K562 (cell line): ENCODE results near the gene PRKX. TPM values are rescaled to one million over a fixed set of nuclear protein-coding genes. Genes with fewer than 3 reads are reported as not detected.

Experiments
- ATAC-seq: fragments of 200-7000 bp; cut with Tn5 transposase; 3 replicates; pipeline ENCODE4 v1.9.1; 2020; ENCODE audit warnings: moderate library complexity
- BruUV-seq: library from RNA; stranded (reverse); fragments of 400-500 nt; replicated peaks from 2 replicates; lab custom pipeline; 2021; lab: Mats Ljungman, UMichigan
- CTCF ChIA-PET: fragments of 300-600 bp; formaldehyde crosslinking; extraction: SDS; loops from one replicate; lab custom pipeline; 2021; ENCODE audit warnings: low intra/inter-chr PET ratio; lab: Yijun Ruan, JAX
- POLR2A ChIA-PET: fragments of 300-600, 350-650 bp; sonication (Branson Sonifier 250); formaldehyde crosslinking; extraction: SDS; loops from one replicate; lab custom pipeline; 2021; ENCODE audit warnings: antibody characterized with exemption, inconsistent platforms; lab: Yijun Ruan, JAX
- DNase-seq, 4 experiments: peaks; one replicate each; pipeline versions ENCODE4 v3.0.0 to v3.0.0-alpha.2; 2011 to 2018; ENCODE audit warnings: low spot score in 3 of 4, mixed read lengths in 3 of 4; ENCODE audit errors: extremely low read depth in 1 of 4
- FAIRE-seq: peaks from 2 replicates; lab custom pipeline; 2011; peaks lifted over from hg19 to GRCh38; lab: Jason Lieb, UNC
- H2AFZ ChIP-seq: 2 replicates; pipeline ENCODE4 v1.6.0; 2011; ENCODE audit warnings: low read depth, low read length, control low read depth, inconsistent platforms
- H3K27ac ChIP-seq: fragments of 200-600 bp; 3 replicates; pipeline ENCODE4 v1.8.0; 2011; ENCODE audit warnings: low read depth, mild to moderate bottlenecking, control low read depth, inconsistent platforms, low read length, moderate library complexity, mixed read lengths; ENCODE audit errors: extremely low read depth
- H3K27me3 ChIP-seq, 2 experiments: fragments of 300-600 bp in 1 of 2; 2 replicates in 1 of 2; 3 replicates in 1 of 2; pipeline versions ENCODE4 v1.6.0 to v1.8.0; 2011; ENCODE audit warnings: inconsistent platforms in 2 of 2, low read length in 2 of 2, mild to moderate bottlenecking in 1 of 2, mixed read lengths in 1 of 2, moderate library complexity in 1 of 2; ENCODE audit not compliant: control insufficient read depth in 2 of 2, insufficient read depth in 2 of 2
- H3K36me3 ChIP-seq: fragments of 300-600 bp; 3 replicates; pipeline ENCODE4 v1.8.0; 2011; ENCODE audit warnings: mild to moderate bottlenecking, low read length, inconsistent platforms; ENCODE audit not compliant: control insufficient read depth, insufficient read depth
- H3K4me1 ChIP-seq, 2 experiments: fragments of 200-600 bp in 1 of 2; replicated peaks in 1 of 2; 2 replicates in 1 of 2; 3 replicates in 1 of 2; pipeline versions ENCODE4 v1.5.1 to v1.8.0; 2011; ENCODE audit warnings: inconsistent platforms in 2 of 2, low read length in 2 of 2, mild to moderate bottlenecking in 1 of 2, mixed read lengths in 1 of 2, moderate library complexity in 1 of 2; ENCODE audit not compliant: control insufficient read depth in 2 of 2, insufficient read depth in 2 of 2
- H3K4me2 ChIP-seq: 2 replicates; pipeline ENCODE4 v1.6.1; 2011; ENCODE audit warnings: low read length, control low read depth, inconsistent platforms, mixed read lengths; ENCODE audit not compliant: insufficient read depth
- H3K4me3 ChIP-seq: fragments of 200-600 bp; sonication (generic), shearing (Covaris generic); 2 replicates; pipeline ENCODE4 v1.5.1; 2016; ENCODE audit warnings: control low read depth, inconsistent platforms
- H3K79me2 ChIP-seq: fragments of 200-600 bp; 3 replicates; pipeline ENCODE4 v1.8.0; 2011; ENCODE audit warnings: low read length, inconsistent platforms; ENCODE audit not compliant: control insufficient read depth, insufficient read depth
- H3K9ac ChIP-seq, 2 experiments: 2 replicates each; pipeline versions ENCODE4 v1.6.0 to v1.6.1; 2011; ENCODE audit warnings: low read depth in 2 of 2, low read length in 2 of 2, control low read depth in 1 of 2, inconsistent platforms in 1 of 2, mild to moderate bottlenecking in 1 of 2, mixed read lengths in 1 of 2; ENCODE audit not compliant: insufficient read depth in 1 of 2
- H3K9me1 ChIP-seq: one replicate; pipeline ENCODE4 v1.6.0; 2011; ENCODE audit warnings: inconsistent platforms, mild to moderate bottlenecking, low read length, moderate library complexity; ENCODE audit not compliant: control insufficient read depth, insufficient read depth
- H3K9me3 ChIP-seq: replicated peaks from 2 replicates; pipeline ENCODE4 v1.5.1; 2011; ENCODE audit warnings: low read depth, low read length, inconsistent platforms; ENCODE audit not compliant: control insufficient read depth, insufficient read depth
- H4K20me1 ChIP-seq: replicated peaks from 2 replicates; pipeline ENCODE4 v1.6.1; 2011; ENCODE audit warnings: low read length, inconsistent platforms, mixed read lengths; ENCODE audit not compliant: control insufficient read depth, insufficient read depth
- CTCFL ChIP-seq: IDR thresholded peaks from 2 replicates; pipeline ENCODE4 v1.6.1; 2011; ENCODE audit warnings: borderline replicate concordance, low read depth, mild to moderate bottlenecking, moderate library complexity, low read length; ENCODE audit not compliant: insufficient read depth, poor library complexity, severe bottlenecking
- NR4A1 ChIP-seq, 2 experiments: fragments of 250-450 bp in 1 of 2; fragments of 450-650 bp in 1 of 2; sonication (Bioruptor Pico) in 1 of 2; IDR thresholded peaks; 2 replicates each; pipeline versions ENCODE4 v1.4.0 to v1.6.1; 2016 to 2020; ENCODE audit warnings: mild to moderate bottlenecking in 2 of 2, missing compliant biosample characterization in 1 of 2, missing genetic modification characterization in 1 of 2, moderate library complexity in 1 of 2
- PHF21A ChIP-seq: fragments of 450-650 bp; IDR thresholded peaks from 2 replicates; pipeline ENCODE4 v1.6.1; 2017; ENCODE audit warnings: low read depth, borderline replicate concordance
- SRSF7 ChIP-seq: fragments of 200-400 bp; formaldehyde crosslinking; optimal IDR thresholded peaks from 2 replicates; pipeline ENCODE3; 2017; ENCODE audit warnings: mild to moderate bottlenecking, low read depth, low read length
- TBP ChIP-seq: optimal IDR thresholded peaks from 2 replicates; pipeline ENCODE3; 2011; ENCODE audit warnings: low read depth, low read length, improper control_type of control experiment
- THRAP3 ChIP-seq: fragments of 450-650 bp; IDR thresholded peaks from 2 replicates; pipeline ENCODE4 v1.6.1; 2016; ENCODE audit warnings: mild to moderate bottlenecking, inconsistent platforms, borderline replicate concordance
- ZNF124 ChIP-seq: sonication (generic); formaldehyde crosslinking; IDR thresholded peaks from 2 replicates; pipeline ENCODE4 v1.8.1; 2022; ENCODE audit warnings: missing genetic modification reagents
- ZNF311 ChIP-seq: fragments of 250-450 bp; sonication (Bioruptor Pico); IDR thresholded peaks from 2 replicates; pipeline ENCODE4 v1.4.0; 2020; ENCODE audit warnings: mild to moderate bottlenecking, moderate library complexity
- ZNF785 ChIP-seq: fragments of 250-450 bp; sonication (Bioruptor Pico); IDR thresholded peaks from 2 replicates; pipeline ENCODE4 v1.4.0; 2020; ENCODE audit warnings: mild to moderate bottlenecking
- WGBS: fragments of 100-300 bp; shearing (Covaris generic); methylation state at CpG from one replicate; pipeline ENCODE4 v1.1.6; 2016; ENCODE audit warnings: low coverage, mixed read lengths; ENCODE audit not compliant: insufficient coverage; ENCODE audit errors: missing lambda C conversion rate; 5-methylcytosine and 5-hydroxymethylcytosine counted together
- in situ Hi-C: fragments of 300-500 bp; cut with MboI; formaldehyde crosslinking; loops from 4 replicates; pipeline ENCODE4 v1.15.0; 2018; ENCODE audit warnings: inconsistent platforms, mixed read lengths
- intact Hi-C: fragments of 100-400 bp; cut with micrococcal nuclease; formaldehyde crosslinking; loops from 2 replicates; pipeline ENCODE4 v1.14.2; 2022
- polyA plus RNA-seq, 8 experiments: library from polyadenylated mRNA; depleted of rRNA in 4 of 8; stranded (reverse) in 5 of 8; unstranded in 3 of 8; fragments of >200 nt; fragmentation: Nextera tagmentation in 2 of 8; fragmentation: Illumina TruSeq in 1 of 8; extraction: Ambion mirVana in 2 of 8; extraction: Trizol in 1 of 8; gene quantifications; 2 replicates each; pipeline versions ENCODE4 v1.2.1 to v1.2.3, GENCODE V29; 2011 to 2014; ENCODE audit warnings: inconsistent platforms in 1 of 8, missing spikeins in 1 of 8
- total RNA-seq, 7 experiments: library from RNA; depleted of rRNA in 6 of 7; stranded (reverse); fragments of >200 nt in 6 of 7; fragmentation: Illumina TruSeq in 2 of 7; extraction: Trizol in 2 of 7; gene quantifications; 2 replicates each; pipeline versions ENCODE4 v1.2.1 to v1.2.3, GENCODE V29; 2011 to 2021; ENCODE audit warnings: low replicate concordance in 1 of 7

Gene PRKX
- total and polyA plus RNA-seq, 9 of the 15 experiments (the other 6 are each of a cell fraction or from before 2014, with no cell fraction given): 3.3 to 29.4 (median 23.7) TPM

GRCh38 chrX:3582451-3582850 lies 131.0 kb downstream of the PRKX start:
- no peak overlapping the region for H3K27ac ChIP-seq
- H2AFZ ChIP-seq: no peak overlapping the region
- DNase-seq (no peak), ATAC-seq (no peak), FAIRE-seq (no peak)
- ChIA-PET POLR2A (no interaction called here), CTCF (no interaction called here)
- no peaks in the 10 kb centered on the region for H3K36me3 ChIP-seq
- H3K9me3 ChIP-seq: no peaks in the 10 kb centered on the region
- in situ Hi-C loops: no loop called here
- H4K20me1 ChIP-seq: no peaks in the 10 kb centered on the region
- intact Hi-C loops: no loop called here
- TF ChIP-seq ZNF124 (CRISPR knock-in tag): no peak
- TF ChIP-seq NR4A1 (CRISPR knock-in tag; IDR thresholded peaks at IDR 0.05): no peak
- no peak for TF ChIP-seq NR4A1 (tag; IDR thresholded peaks at IDR 0.05)
- no peak overlapping the region for H3K9ac ChIP-seq
- no TSS peak for BruUV-seq
- no peaks in the 10 kb centered on the region for H3K4me1 ChIP-seq
- no peaks in the 10 kb centered on the region for H3K79me2 ChIP-seq
- H3K9me1 ChIP-seq: no peaks in the 10 kb centered on the region
- peaks cover 0 to 3% of the 10 kb centered on the region in 2 experiments; a peak in 2 of 5 replicates for H3K27me3 ChIP-seq
- no peak overlapping the region for H3K4me2 ChIP-seq
- no peak overlapping the region for H3K4me3 ChIP-seq

GRCh38 chrX:3581609-3582108 lies 131.8 kb downstream of the PRKX start:
- Histone ChIP-seq H3K4me3 (no peak overlapping the region), H4K20me1 (no peaks in the 10 kb centered on the region), H3K9me1 (no peaks in the 10 kb centered on the region), H3K36me3 (no peaks in the 10 kb centered on the region), H3K4me2 (no peak overlapping the region), H2AFZ (no peak overlapping the region), H3K27me3 (peaks cover 0 to 3% of the 10 kb centered on the region in 2 experiments; a peak in 2 of 5 replicates), H3K4me1 (no peaks in the 10 kb centered on the region), H3K79me2 (no peaks in the 10 kb centered on the region), H3K9ac (no peak overlapping the region), H3K27ac (no peak overlapping the region), H3K9me3 (no peaks in the 10 kb centered on the region)
- TF ChIP-seq TBP: no peak
- TF ChIP-seq THRAP3: no peak
- TF ChIP-seq PHF21A: no peak
- no peak for TF ChIP-seq CTCFL
- no peak for TF ChIP-seq ZNF785 (CRISPR knock-in tag)
- no peak for TF ChIP-seq SRSF7
- no peak for TF ChIP-seq ZNF311 (CRISPR knock-in tag)
- POLR2A ChIA-PET: no interaction called here
- no TSS peak for BruUV-seq
- 0% methylated on average over 2 of the region's 2 CpGs for WGBS
- intact Hi-C loops: no loop called here
- no peak for ATAC-seq
- CTCF ChIA-PET: no interaction called here
- FAIRE-seq: no peak
- no peak for DNase-seq
- in situ Hi-C loops: no loop called here
